ENCODE data around the gene DPP10.

Gene DPP10

GRCh38 chr2:114424699-114425098, 17.7 kb upstream of the DPP10 start:
- no peak for TF ChIP-seq YY1 (IDR thresholded peaks at IDR 0.05; ENCODE audit: low read depth)
- no peak for TF ChIP-seq CREB1 (IDR thresholded peaks at IDR 0.05; ENCODE audit: low read depth)
- TF ChIP-seq TEAD4 (IDR thresholded peaks at IDR 0.05) = no peak

GRCh38 chr2:114426756-114427155, 15.7 kb upstream of the DPP10 start:
- no peak for TF ChIP-seq TEAD4 (IDR thresholded peaks at IDR 0.05)
- TF ChIP-seq NFIC (IDR thresholded peaks at IDR 0.05) = no peak
- no peak for TF ChIP-seq ZBTB7A (IDR thresholded peaks at IDR 0.05; ENCODE audit: low read depth)
- no peak for TF ChIP-seq YY1 (IDR thresholded peaks at IDR 0.05; ENCODE audit: low read depth)
- no peak for TF ChIP-seq RAD21 (IDR thresholded peaks at IDR 0.05; ENCODE audit: low read depth)
- TF ChIP-seq REST (IDR thresholded peaks at IDR 0.05; ENCODE audit: low read depth) = no peak
- no peak for TF ChIP-seq TCF12 (IDR thresholded peaks at IDR 0.05; ENCODE audit: low read depth)
- no peak for TF ChIP-seq CEBPB (IDR thresholded peaks at IDR 0.05)
- no peak for TF ChIP-seq EGR1 (IDR thresholded peaks at IDR 0.05)

- TF ChIP-seq NFIC (IDR thresholded peaks at IDR 0.05) = no peak
- TF ChIP-seq TEAD4 (IDR thresholded peaks at IDR 0.05) = no peak
- TF ChIP-seq EGR1 (IDR thresholded peaks at IDR 0.05) = no peak
- TF ChIP-seq USF1 (IDR thresholded peaks at IDR 0.05) = no peak
- no peak for TF ChIP-seq RAD21 (IDR thresholded peaks at IDR 0.05; ENCODE audit: low read depth)
- no peak for TF ChIP-seq EP300 (IDR thresholded peaks at IDR 0.05; ENCODE audit: borderline replicate concordance)
- no peak for TF ChIP-seq MAX (IDR thresholded peaks at IDR 0.05)
- TF ChIP-seq ZBTB7A (IDR thresholded peaks at IDR 0.05; ENCODE audit: low read depth) = no peak
- TF ChIP-seq YY1 (IDR thresholded peaks at IDR 0.05; ENCODE audit: low read depth) = no peak
- TF ChIP-seq CREB1 (IDR thresholded peaks at IDR 0.05; ENCODE audit: low read depth) = no peak
- no peak for TF ChIP-seq REST (IDR thresholded peaks at IDR 0.05; ENCODE audit: low read depth)
- no peak for TF ChIP-seq FOXM1 (IDR thresholded peaks at IDR 0.05; ENCODE audit: borderline replicate concordance, low read depth)
- TF ChIP-seq TCF12 (IDR thresholded peaks at IDR 0.05; ENCODE audit: low read depth) = no peak
Measured at GRCh38 chr2:114436329-114436728, 6.1 kb upstream of the DPP10 start.

GRCh38 chr2:114446571-114446970, 4.1 kb downstream of the DPP10 start:
- no peak for TF ChIP-seq CREB1 (IDR thresholded peaks at IDR 0.05; ENCODE audit: low read depth)
- TF ChIP-seq RAD21 (IDR thresholded peaks at IDR 0.05; ENCODE audit: low read depth) = no peak
- TF ChIP-seq YY1 (IDR thresholded peaks at IDR 0.05; ENCODE audit: low read depth) = no peak
- no peak for TF ChIP-seq EP300 (IDR thresholded peaks at IDR 0.05; ENCODE audit: borderline replicate concordance)
- no peak for TF ChIP-seq REST (IDR thresholded peaks at IDR 0.05; ENCODE audit: low read depth)
- TF ChIP-seq USF1 (IDR thresholded peaks at IDR 0.05) = no peak
- TF ChIP-seq NFIC (IDR thresholded peaks at IDR 0.05) = no peak
- no peak for TF ChIP-seq FOXM1 (IDR thresholded peaks at IDR 0.05; ENCODE audit: borderline replicate concordance, low read depth)
- no peak for TF ChIP-seq CEBPB (IDR thresholded peaks at IDR 0.05)
- no peak for TF ChIP-seq TEAD4 (IDR thresholded peaks at IDR 0.05)
- TF ChIP-seq TAF1 (IDR thresholded peaks at IDR 0.05; ENCODE audit: low read depth) = no peak
- TF ChIP-seq MAX (IDR thresholded peaks at IDR 0.05) = no peak
- no peak for TF ChIP-seq ZBTB7A (IDR thresholded peaks at IDR 0.05; ENCODE audit: low read depth)
- TF ChIP-seq TCF12 (IDR thresholded peaks at IDR 0.05; ENCODE audit: low read depth) = no peak
- TF ChIP-seq EGR1 (IDR thresholded peaks at IDR 0.05) = no peak

GRCh38 chr2:114450639-114451038, 8.2 kb downstream of the DPP10 start:
- no peak for TF ChIP-seq REST (IDR thresholded peaks at IDR 0.05; ENCODE audit: low read depth)
- no peak for TF ChIP-seq CREB1 (IDR thresholded peaks at IDR 0.05; ENCODE audit: low read depth)
- no peak for TF ChIP-seq YY1 (IDR thresholded peaks at IDR 0.05; ENCODE audit: low read depth)
- no peak for TF ChIP-seq MAX (IDR thresholded peaks at IDR 0.05)
- no peak for TF ChIP-seq EGR1 (IDR thresholded peaks at IDR 0.05)
- TF ChIP-seq TEAD4 (IDR thresholded peaks at IDR 0.05) = no peak
- no peak for TF ChIP-seq FOXM1 (IDR thresholded peaks at IDR 0.05; ENCODE audit: borderline replicate concordance, low read depth)
- no peak for TF ChIP-seq NFIC (IDR thresholded peaks at IDR 0.05)
- TF ChIP-seq TCF12 (IDR thresholded peaks at IDR 0.05; ENCODE audit: low read depth) = no peak
- TF ChIP-seq CEBPB (IDR thresholded peaks at IDR 0.05) = no peak
- no peak for TF ChIP-seq USF1 (IDR thresholded peaks at IDR 0.05)
- no peak for TF ChIP-seq ZBTB7A (IDR thresholded peaks at IDR 0.05; ENCODE audit: low read depth)
- no peak for TF ChIP-seq RAD21 (IDR thresholded peaks at IDR 0.05; ENCODE audit: low read depth)
- no peak for TF ChIP-seq TAF1 (IDR thresholded peaks at IDR 0.05; ENCODE audit: low read depth)
- no peak for TF ChIP-seq EP300 (IDR thresholded peaks at IDR 0.05; ENCODE audit: borderline replicate concordance)

All from Ishikawa (cell line).